Measurements from ENCODE around the gene NFE2. TPM values are rescaled to one million over a fixed set of nuclear protein-coding genes. Genes with fewer than 3 reads are reported as not detected.

The NFE2 gene
- total and polyA plus RNA-seq, 8 donors: 0.20 to 2.0 (median 0.68) TPM; not detected in 4

- WGBS, 5 donors: 54 to 59% (median 55%) methylated on average over 2 of the region's 2 CpGs
- Histone ChIP-seq H3K9me3 (no peaks in the 10 kb centered on the region), H3K4me3 (no peak overlapping the region), H3K36me3 (no peaks in the 10 kb centered on the region), H3K4me1 (peaks cover 0 to 14% (median 11%) of the 10 kb centered on the region in 4 donors), H3K27ac (no peak overlapping the region), H3K27me3 (no peaks in the 10 kb centered on the region)
- TF ChIP-seq CTCF (IDR thresholded peaks at IDR 0.05): no peak
- no peak for DNase-seq
- intact Hi-C loops (cut with DNase I; ENCODE audit: low total_unique reads): no loop called here
Observed at GRCh38 chr12:54311051-54311450, 10.2 kb upstream of the NFE2 start.

GRCh38 chr12:54306925-54307741 is 6.3 kb upstream of the NFE2 start:
- Histone ChIP-seq H3K9me3 (no peaks in the 10 kb centered on the region), H3K27me3 (peaks cover 0 to 17% (median 0%) of the 10 kb centered on the region in 3 donors), H3K27ac (peak overlapping the region in 3 of 5 donors; percentile 61 to 64 (median 64)), H3K36me3 (no peaks in the 10 kb centered on the region), H3K4me1 (peaks cover 5 to 38% (median 22%) of the 10 kb centered on the region in 4 donors), H3K4me3 (no peak overlapping the region)
- TF ChIP-seq EP300 (IDR thresholded peaks at IDR 0.05) (no peak), POLR2AphosphoS5 (IDR thresholded peaks at IDR 0.05) (peak in 2 of 3 donors; percentile 66 to 78), CTCF (IDR thresholded peaks at IDR 0.05) (no peak), POLR2A (IDR thresholded peaks at IDR 0.05) (no peak)
- intact Hi-C loops (cut with DNase I; ENCODE audit: low total_unique reads): no loop called here
- 30 to 41% (median 37%) methylated on average over 8 of the region's 8 CpGs for WGBS, 5 donors
- peak; percentile 93 to 96 for DNase-seq

- Histone ChIP-seq H3K9me3 (no peaks in the 10 kb centered on the region), H3K36me3 (no peaks in the 10 kb centered on the region), H3K4me1 (peaks cover 13 to 48% (median 32%) of the 10 kb centered on the region in 4 donors), H3K4me3 (no peak overlapping the region), H3K27me3 (peaks cover 0 to 40% (median 7%) of the 10 kb centered on the region in 3 donors), H3K27ac (peak overlapping the region in 3 of 5 donors; percentile 36 to 76 (median 75))
- TF ChIP-seq EP300 (IDR thresholded peaks at IDR 0.05) (no peak), POLR2AphosphoS5 (IDR thresholded peaks at IDR 0.05) (peak in 2 of 3 donors; percentile 33 to 74), CTCF (IDR thresholded peaks at IDR 0.05) (no peak)
- 5 to 9% (median 9%) methylated on average over 10 to 12 of the region's 12 CpGs for WGBS, 5 donors
- intact Hi-C loops (cut with DNase I; ENCODE audit: low total_unique reads): no loop called here
- peak; percentile 88 to 93 for DNase-seq
Observed at GRCh38 chr12:54304187-54304810, 3.5 kb upstream of the NFE2 start.

GRCh38 chr12:54303640-54304039 is 2.8 kb upstream of the NFE2 start:
- Histone ChIP-seq H3K27ac (peak overlapping the region in 2 of 5 donors; percentile 75 to 76), H3K9me3 (no peaks in the 10 kb centered on the region), H3K36me3 (no peaks in the 10 kb centered on the region), H3K27me3 (peaks cover 0 to 45% (median 7%) of the 10 kb centered on the region in 3 donors), H3K4me1 (peaks cover 13 to 48% (median 32%) of the 10 kb centered on the region in 4 donors), H3K4me3 (no peak overlapping the region)
- TF ChIP-seq POLR2AphosphoS5 (IDR thresholded peaks at IDR 0.05) (no peak), EP300 (IDR thresholded peaks at IDR 0.05) (no peak), POLR2A (IDR thresholded peaks at IDR 0.05) (no peak), CTCF (IDR thresholded peaks at IDR 0.05) (no peak)
- intact Hi-C loops (cut with DNase I; ENCODE audit: low total_unique reads): no loop called here
- DNase-seq: no peak
